ENCODE measurements around the gene CPLANE2. TPM values are rescaled to one million over a fixed set of nuclear protein-coding genes. Genes with fewer than 3 reads are reported as not detected.
A peak's percentile ranks its signal among the peaks of the same experiment; 100 is the strongest.
"Not testable (repeated sequence)": the region's sequence is repeated elsewhere in the genome, so short reads cannot be mapped to it uniquely, and the experiment has no call there.

The CPLANE2 gene
- polyA plus RNA-seq, 3 donors from 2014 or later = 1.2 to 3.8 (median 1.8) TPM

DNA sequence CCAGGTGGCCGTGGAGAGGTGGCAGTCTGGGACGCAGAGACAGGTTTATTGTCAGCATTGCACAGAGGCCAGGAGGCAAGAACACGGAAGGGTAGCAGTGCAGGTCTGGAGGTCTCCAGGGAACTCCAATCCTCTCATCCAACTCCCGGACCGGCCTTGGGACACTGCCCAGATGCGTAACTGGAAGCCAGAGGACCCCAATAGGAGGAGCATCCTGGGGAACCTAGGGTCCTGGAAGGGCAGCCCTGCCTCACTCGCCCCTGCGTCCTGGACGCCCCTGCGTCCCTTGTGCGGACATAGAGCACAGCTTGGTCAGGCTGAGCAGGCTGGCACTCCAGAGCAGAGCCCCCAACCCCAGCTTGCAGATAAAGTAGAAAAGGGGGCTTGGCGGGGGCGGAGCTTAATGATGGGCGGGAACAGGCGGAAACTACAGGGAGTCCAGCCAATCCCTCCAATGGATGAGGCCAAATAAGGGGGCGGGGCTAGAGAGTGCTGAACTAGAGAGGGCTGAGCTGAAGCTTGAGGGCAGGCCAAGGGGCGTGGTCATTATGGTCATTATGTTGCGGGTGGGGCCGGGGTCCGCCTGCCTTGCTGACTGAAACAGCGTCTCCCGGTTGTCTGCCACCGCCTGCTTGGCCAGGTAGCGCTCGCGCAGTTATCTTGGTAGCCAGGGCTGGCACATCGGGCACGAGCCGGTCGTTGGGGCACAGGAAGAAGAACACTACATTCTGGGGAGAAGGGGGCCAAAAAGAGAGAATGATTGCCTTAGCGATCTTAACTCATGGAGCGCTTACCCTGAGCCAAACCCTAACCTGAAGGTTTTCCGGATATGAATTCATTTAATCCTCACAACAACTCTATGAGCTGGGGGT is 20.9 kb downstream of the CPLANE2 start:
- peaks cover 17 to 27% of the 10 kb centered on the region in 2 donors for H3K4me1 Mint-ChIP-seq
- H3K4me3 Mint-ChIP-seq = peak overlapping the region; percentile 87 to 90 (median 89)
- H3K27ac Mint-ChIP-seq = peak overlapping the region in 4 of 6 donors; percentile 46 to 81 (median 76)
- no peaks in the 10 kb centered on the region for H3K27me3 Mint-ChIP-seq (ENCODE audit: low read depth in 3 of 3)
- DNase-seq = peak; percentile 50 to 69 (median 65)
- no peaks in the 10 kb centered on the region for H3K9me3 Mint-ChIP-seq
- H3K36me3 Mint-ChIP-seq = no peaks in the 10 kb centered on the region

DNA sequence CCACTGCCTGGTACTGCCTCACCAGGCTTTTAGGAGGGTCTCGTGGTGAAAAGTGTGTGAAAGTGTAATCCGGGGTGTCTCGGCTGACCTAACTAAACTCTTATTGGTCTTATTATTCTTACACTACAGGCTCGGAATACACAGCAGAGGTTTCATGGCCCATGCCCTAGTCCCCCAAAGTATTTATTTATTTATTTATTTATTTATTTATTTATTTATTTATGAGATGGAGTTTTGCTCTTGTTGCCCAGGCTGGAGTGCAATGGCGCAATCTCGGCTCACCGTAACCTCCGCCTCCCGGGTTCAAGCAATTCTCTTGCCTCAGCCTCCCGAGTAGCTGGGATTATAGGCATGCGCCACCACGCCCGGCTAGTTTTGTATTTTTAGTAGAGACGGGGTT is 21.7 kb downstream of the CPLANE2 start:
- H3K4me3 Mint-ChIP-seq = not testable (repeated sequence)

DNA sequence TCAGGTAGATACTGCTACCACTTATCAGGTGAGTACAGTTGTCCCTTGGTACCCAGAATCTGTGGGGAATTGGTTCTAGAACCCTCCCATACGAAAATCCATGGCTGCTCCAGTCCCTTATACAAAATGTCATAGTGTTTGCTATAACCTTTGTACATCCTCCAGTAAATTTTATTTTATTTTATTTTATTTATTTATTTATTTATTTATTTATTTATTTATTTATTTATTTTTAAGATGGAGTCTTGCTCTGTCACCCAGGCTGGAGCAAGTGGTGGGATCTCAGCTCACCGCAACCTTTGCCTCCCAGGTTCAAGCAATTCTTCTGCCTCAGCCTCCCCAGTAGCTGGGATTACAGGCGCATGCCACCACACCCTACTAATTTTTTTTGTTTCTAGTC is 23.4 kb downstream of the CPLANE2 start:
- H3K4me3 Mint-ChIP-seq; H3K9me3 Mint-ChIP-seq; H3K36me3 Mint-ChIP-seq; H3K27me3 Mint-ChIP-seq (ENCODE audit: low read depth in 3 of 3); H3K27ac Mint-ChIP-seq; DNase-seq: not testable (repeated sequence)
- H3K4me1 Mint-ChIP-seq = peaks cover 17 to 24% of the 10 kb centered on the region in 2 donors

More for the DNA sequence above, 21.7 kb downstream of the CPLANE2 start:
- H3K4me1 Mint-ChIP-seq = peaks cover 17 to 27% of the 10 kb centered on the region in 2 donors
- not testable (repeated sequence) for DNase-seq; H3K36me3 Mint-ChIP-seq; H3K27me3 Mint-ChIP-seq (ENCODE audit: low read depth in 3 of 3); H3K9me3 Mint-ChIP-seq; H3K27ac Mint-ChIP-seq

DNA sequence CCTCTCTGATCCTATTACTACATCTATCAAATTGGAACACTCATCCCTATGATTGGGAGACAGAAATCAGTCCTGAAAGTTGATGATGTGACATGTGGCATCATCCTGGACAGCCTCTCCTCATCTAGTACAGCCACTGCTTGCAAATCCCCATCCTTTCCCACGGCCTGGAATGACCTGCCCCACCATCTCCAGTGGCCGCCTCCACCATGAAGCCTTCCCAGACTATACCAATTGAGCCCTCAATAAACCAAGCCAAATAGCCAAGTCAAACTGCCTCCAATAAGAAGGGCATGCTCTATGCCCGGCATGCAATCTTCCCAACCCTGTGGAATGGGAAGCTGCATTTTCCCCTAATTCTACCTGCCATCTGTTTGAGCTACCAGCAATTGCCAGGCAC is 24.0 kb downstream of the CPLANE2 start:
- H3K27ac Mint-ChIP-seq = no peak overlapping the region
- H3K4me3 Mint-ChIP-seq = no peak overlapping the region

DNA sequence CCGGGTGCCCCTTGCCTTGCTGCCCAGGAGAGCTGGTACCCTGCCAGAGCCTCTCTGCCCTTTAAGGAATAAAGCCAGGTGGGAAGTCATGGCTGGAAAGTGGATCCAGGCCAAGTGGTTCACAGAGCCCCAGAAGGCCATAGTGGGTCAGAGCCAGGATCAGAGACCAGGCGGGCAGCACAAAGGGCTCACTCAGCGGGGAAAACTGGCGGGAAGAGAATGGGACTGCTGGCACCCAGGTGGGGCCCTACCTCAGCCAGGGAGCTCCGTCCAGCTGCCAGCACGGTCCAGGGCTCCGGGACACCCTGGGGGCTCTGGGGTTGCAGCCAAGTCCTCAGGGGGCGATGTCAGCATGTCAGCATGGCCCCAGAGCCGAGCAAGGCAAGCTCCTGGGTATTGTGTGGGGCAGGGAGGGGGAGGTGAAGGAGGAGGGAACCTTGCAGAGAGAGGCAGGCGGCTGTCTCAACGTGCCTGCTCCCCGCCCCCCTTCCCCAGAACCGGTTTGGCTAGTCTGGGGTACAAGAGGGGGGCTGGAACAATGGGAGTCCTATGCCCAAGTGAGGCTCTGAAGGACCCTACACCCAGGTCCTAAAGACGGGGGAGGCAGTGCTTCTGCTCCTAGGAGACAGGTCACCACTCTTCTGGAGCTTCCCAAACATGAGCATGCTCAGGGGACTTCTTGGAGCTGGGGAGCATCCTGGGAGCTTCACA is 24.6 kb downstream of the CPLANE2 start, which contains the start of gene ARHGEF19:
ARHGEF19 (minus strand) TSS at position 402 of the 711 bp plus-strand sequence. CDS start 3,598 bp downstream, outside the sequence.
- Mint-ChIP-seq H3K36me3 (no peaks in the 10 kb centered on the region), H3K9me3 (no peaks in the 10 kb centered on the region), H3K4me3 (no peak within 1 kb of the TSS), H3K27me3 (ENCODE audit: low read depth in 3 of 3) (peaks cover 0 to 2% (median 0%) of the 10 kb centered on the region in 3 donors), H3K27ac (no peak within 1 kb of the TSS), H3K4me1 (peaks cover 17 to 19% of the 10 kb centered on the region in 2 donors)
- DNase-seq = no peak

More for the DNA sequence above, 24.0 kb downstream of the CPLANE2 start:
- no peak for DNase-seq
- Mint-ChIP-seq H3K27me3 (ENCODE audit: low read depth in 3 of 3) (peaks cover 0 to 2% (median 0%) of the 10 kb centered on the region in 3 donors), H3K4me1 (peaks cover 17 to 22% of the 10 kb centered on the region in 2 donors), H3K36me3 (no peaks in the 10 kb centered on the region), H3K9me3 (no peaks in the 10 kb centered on the region)

DNA sequence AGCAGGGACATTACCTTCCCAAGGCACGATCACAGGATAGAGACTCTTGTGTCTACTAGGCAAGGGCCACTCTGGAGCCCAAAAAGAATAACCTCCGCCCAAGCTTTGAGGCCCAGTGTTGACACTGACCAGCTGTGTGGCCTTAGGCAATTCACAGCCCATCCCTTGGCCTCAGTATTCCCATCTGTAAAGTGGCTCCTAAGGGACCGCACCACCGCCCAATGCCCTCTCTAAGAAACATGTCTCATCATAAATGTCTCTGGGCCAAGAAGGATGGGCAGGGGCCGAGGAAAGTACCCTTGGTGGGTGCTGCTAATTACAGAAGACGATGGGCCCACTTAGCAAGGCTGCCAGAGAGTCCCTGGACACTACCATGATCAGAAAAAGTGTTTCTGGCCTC is 25.2 kb downstream of the CPLANE2 start:
- Mint-ChIP-seq H3K4me3 (no peak overlapping the region), H3K27ac (no peak overlapping the region), H3K9me3 (no peaks in the 10 kb centered on the region), H3K27me3 (ENCODE audit: low read depth in 3 of 3) (peaks cover 0 to 2% (median 2%) of the 10 kb centered on the region in 3 donors), H3K4me1 (peaks cover 14 to 15% of the 10 kb centered on the region in 2 donors), H3K36me3 (no peaks in the 10 kb centered on the region)
- DNase-seq = no peak

DNA sequence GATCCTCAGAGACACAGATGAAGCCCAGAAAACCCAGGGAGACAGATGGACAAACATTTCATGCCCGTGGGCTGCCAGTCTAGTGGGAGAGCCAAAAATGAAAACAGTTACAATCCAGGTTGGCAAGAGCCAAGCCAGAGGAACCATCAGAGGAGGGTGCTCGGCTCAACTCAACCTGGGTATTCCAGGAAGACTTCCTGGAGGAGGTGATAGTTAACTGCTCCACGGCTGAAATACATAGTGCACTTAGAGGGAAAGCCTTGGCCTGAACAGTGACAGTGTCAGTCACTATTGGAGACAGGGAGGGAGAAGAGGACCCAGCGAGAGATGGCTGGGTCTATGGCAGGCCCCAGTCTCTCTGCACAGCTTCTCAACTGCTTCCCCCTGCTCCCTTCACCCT is 26.4 kb downstream of the CPLANE2 start:
- Mint-ChIP-seq H3K9me3 (no peaks in the 10 kb centered on the region), H3K27me3 (ENCODE audit: low read depth in 3 of 3) (peaks cover 0 to 4% (median 2%) of the 10 kb centered on the region in 3 donors), H3K4me3 (no peak overlapping the region), H3K4me1 (peaks cover 8 to 9% of the 10 kb centered on the region in 2 donors), H3K36me3 (no peaks in the 10 kb centered on the region), H3K27ac (peak overlapping the region in 1 of 6 donors; percentile 55)
- no peak for DNase-seq

DNA sequence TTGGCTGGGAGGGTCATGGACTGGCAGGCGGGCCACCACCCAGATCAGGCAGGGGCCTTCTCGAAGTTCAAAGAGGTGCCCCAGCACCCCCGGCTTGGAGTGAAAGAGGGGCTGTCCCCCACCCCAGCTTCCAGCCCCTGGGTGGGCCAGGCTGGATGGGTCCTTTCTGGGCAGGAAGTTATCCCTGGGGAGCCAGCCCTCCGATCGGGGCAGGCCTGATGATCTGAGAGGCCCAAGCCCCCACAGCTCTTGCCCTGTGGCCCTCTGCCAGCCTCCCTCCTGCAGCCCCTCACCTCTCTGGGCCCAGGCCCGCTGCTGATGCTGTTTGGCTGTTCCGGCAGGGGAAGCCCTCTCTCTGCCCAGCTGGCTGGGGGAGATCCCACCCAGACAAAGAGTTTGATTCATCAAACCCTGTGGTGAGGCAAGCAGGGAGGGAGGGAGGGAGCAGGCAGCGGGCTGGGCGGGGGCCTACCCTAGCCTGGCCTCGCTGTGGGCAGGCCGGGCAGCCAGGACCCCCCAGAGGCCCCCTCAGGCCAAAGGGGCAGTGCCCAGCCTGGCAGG is 27.1 kb downstream of the CPLANE2 start:
- H3K4me3 Mint-ChIP-seq = no peak overlapping the region

DNA sequence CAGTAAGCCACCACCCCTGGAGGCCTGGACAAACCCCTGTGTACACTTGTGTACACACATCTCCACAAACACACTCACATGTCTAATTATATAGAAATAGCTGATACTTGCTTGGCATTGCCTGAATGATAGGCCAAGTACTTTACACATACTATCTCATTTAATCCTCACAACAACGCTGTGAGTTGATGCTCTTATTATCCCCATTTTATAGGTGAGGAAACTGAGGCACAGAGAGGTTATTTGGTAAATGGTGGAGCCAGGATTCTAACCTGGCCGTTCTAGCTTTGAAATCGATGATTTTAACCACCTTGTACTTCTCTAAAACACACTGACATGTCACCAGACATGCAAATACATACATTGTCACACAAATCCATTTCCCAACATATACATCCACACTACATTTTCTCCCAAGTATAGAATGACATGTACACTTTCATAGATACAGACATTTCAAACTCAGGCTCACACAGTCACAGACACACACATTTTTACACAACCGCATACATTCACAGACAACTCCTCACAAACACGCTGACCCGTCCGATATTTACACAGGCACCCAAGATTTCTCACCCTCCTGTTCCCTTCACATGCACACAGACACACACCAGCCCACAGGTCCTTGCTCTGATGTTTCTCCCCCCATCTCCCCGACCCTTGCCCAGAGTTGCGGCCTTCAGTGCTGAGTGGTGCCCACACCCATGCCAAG is 27.7 kb downstream of the CPLANE2 start:
- Mint-ChIP-seq H3K27me3 (ENCODE audit: low read depth in 3 of 3) (peaks cover 0 to 6% (median 2%) of the 10 kb centered on the region in 3 donors), H3K27ac (peak overlapping the region in 4 of 6 donors; percentile 2 to 28 (median 20)), H3K4me3 (peak overlapping the region in 2 of 5 donors; percentile 36 to 41), H3K36me3 (no peaks in the 10 kb centered on the region), H3K4me1 (peaks cover 7 to 9% of the 10 kb centered on the region in 2 donors), H3K9me3 (no peaks in the 10 kb centered on the region)
- DNase-seq = no peak

More for the DNA sequence above, 27.1 kb downstream of the CPLANE2 start:
- DNase-seq = no peak
- Mint-ChIP-seq H3K9me3 (no peaks in the 10 kb centered on the region), H3K4me1 (peaks cover 7 to 9% of the 10 kb centered on the region in 2 donors), H3K27me3 (ENCODE audit: low read depth in 3 of 3) (peaks cover 0 to 4% (median 2%) of the 10 kb centered on the region in 3 donors), H3K27ac (peak overlapping the region in 1 of 6 donors; percentile 2), H3K36me3 (no peaks in the 10 kb centered on the region)

DNA sequence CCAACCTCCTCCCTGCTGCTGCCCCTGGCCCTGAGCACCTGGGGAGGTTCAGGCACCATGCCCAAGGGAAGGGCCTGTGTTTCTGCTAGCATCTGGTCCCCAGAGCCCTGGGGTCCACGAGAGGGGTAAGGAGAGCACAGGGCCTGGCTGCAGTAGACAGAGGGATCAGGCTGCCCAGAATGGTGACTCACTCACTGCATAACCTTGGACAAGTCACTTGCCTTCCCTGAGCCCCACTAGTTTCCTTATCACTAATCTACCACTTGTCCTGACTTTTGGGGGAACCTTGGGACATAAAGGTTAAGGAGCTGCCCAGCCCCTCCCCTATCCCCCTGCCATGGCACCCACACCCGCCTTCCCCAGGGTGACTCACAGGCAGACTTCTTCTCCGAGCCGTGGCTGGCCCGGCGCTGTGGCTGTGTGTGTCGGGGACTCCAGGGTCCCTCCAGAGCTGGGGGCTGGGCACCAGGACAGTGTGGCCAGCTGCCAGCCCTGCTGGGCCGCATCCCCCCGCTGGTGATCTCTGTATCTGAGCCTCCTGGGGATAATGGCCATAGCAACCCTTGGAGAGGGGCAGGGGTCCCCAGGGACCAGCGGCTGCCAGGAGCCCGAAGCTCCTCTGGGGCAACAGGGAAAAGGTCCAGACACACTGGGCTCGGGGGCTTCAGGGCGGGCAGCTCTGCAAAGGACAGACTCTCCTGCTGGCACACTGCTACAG is 28.6 kb downstream of the CPLANE2 start:
- no peak overlapping the region for H3K27ac Mint-ChIP-seq

DNA sequence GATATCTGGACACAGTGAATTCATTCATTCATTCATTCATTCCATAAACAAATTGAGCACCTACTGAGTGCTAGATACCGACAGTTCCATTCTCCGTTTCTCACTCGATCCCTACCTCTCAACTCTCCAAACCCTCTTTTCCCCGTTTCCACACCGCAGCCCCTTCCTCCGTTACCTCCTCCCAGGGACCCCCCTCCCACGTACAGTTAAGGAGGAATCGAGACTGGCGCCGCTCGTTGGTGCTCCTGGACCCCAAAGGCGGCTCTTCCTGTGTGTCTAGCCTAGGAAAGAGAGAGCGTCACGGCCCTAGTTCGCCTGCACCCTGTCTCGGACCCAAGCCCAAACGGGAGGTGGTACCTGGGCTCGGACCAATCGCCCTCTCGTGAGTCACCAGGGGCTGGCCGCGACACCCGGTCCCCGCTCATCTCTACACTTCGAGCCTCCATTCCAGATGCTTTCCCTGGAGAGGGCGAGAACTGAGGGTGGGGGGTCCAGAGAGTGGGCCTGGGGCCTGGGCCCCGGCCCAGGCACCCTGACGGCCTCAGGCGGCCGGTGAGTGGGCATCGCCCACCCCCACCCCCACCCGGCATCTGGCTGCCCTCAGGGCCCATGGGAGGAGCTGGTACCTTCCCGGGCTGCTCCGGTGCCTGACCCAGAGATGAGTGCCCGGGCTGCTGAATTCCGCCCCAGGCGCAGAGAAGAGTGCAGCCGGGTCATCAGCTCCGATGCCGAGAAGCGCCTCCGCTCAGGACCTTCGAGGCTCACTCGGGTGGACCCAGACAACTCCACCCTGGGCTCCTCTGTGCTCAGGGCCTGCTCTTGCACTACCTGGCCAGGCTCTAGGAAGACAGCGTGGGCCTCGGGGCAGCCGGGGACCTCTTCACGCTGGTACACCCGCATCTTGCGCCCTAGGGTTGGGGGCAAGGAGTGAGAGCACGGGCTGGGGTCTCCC is 29.4 kb downstream of the CPLANE2 start:
- Mint-ChIP-seq H3K36me3 (peaks cover 3 to 14% (median 11%) of the 10 kb centered on the region in 3 donors), H3K4me1 (peaks cover 7 to 9% of the 10 kb centered on the region in 2 donors), H3K4me3 (peak overlapping the region; percentile 88 to 93 (median 91)), H3K27ac (peak overlapping the region; percentile 76 to 97 (median 95)), H3K27me3 (ENCODE audit: low read depth in 3 of 3) (peaks cover 0 to 6% (median 2%) of the 10 kb centered on the region in 3 donors), H3K9me3 (no peaks in the 10 kb centered on the region)
- DNase-seq = no peak

More for the DNA sequence above, 28.6 kb downstream of the CPLANE2 start:
- no peak for DNase-seq
- Mint-ChIP-seq H3K4me3 (peak overlapping the region in 3 of 5 donors; percentile 18 to 41 (median 36)), H3K9me3 (no peaks in the 10 kb centered on the region), H3K27me3 (ENCODE audit: low read depth in 3 of 3) (peaks cover 0 to 6% (median 2%) of the 10 kb centered on the region in 3 donors), H3K4me1 (peaks cover 7 to 9% of the 10 kb centered on the region in 2 donors), H3K36me3 (peaks cover 0 to 6% (median 3%) of the 10 kb centered on the region in 3 donors)
